Activated CD8-positive, alpha-beta T cell treated with anti-CD3 and anti-CD28 coated beads, Interleukin-2, amount 10 ng/mL, durations not matched to agents 7 days and 5 days (primary cell): Measurements from ENCODE around the gene HIVEP2. TPM values are rescaled to one million over a fixed set of nuclear protein-coding genes. Genes with fewer than 3 reads are reported as not detected.

ENCODE experiments used
- ATAC-seq: fragments of 150-1000 bp; cut with Tn5 transposase; one replicate; pipeline ENCODE4 v1.10.0; 2021; ENCODE audit warnings: moderate library complexity
- CTCF ChIA-PET: fragments of 350-600 bp; sonication (Branson Sonifier 250); formaldehyde crosslinking; loops from one replicate; lab custom pipeline; 2021; ENCODE audit warnings: antibody characterized with exemption; lab: Charles Lee
- POLR2A ChIA-PET: fragments of 350-600 bp; sonication (Branson Sonifier 250); formaldehyde crosslinking; loops from one replicate; lab custom pipeline; 2021; ENCODE audit warnings: antibody characterized with exemption; lab: Charles Lee
- DNase-seq: peaks from one replicate; pipeline ENCODE4 v3.0.0-alpha.2; 2020
- H3K27ac Mint-ChIP-seq: one replicate; pipeline ENCODE4 v1.8.0; 2021; ENCODE audit warnings: mild to moderate bottlenecking, mixed read lengths
- H3K27me3 Mint-ChIP-seq: one replicate; pipeline ENCODE4 v1.8.0; 2021; ENCODE audit warnings: low read depth, mixed read lengths
- H3K36me3 Mint-ChIP-seq: one replicate; pipeline ENCODE4 v1.8.0; 2021; ENCODE audit warnings: low read depth, mixed read lengths
- H3K4me1 Mint-ChIP-seq: one replicate; pipeline ENCODE4 v1.8.0; 2021; ENCODE audit warnings: low read depth, mixed read lengths
- H3K4me3 Mint-ChIP-seq: one replicate; pipeline ENCODE4 v1.8.0; 2021; ENCODE audit warnings: mild to moderate bottlenecking, mixed read lengths
- H3K9me3 Mint-ChIP-seq: one replicate; pipeline ENCODE4 v1.8.0; 2022; ENCODE audit warnings: mixed read lengths; ENCODE audit not compliant: insufficient read depth
- total RNA-seq, 2 experiments: library from RNA; stranded (reverse); gene quantifications; one replicate each; pipeline ENCODE4 v1.2.3, GENCODE V29; 2021

Gene HIVEP2
- total RNA-seq, 2 experiments from 2014 or later: 22.8 to 23.1 TPM

DNA sequence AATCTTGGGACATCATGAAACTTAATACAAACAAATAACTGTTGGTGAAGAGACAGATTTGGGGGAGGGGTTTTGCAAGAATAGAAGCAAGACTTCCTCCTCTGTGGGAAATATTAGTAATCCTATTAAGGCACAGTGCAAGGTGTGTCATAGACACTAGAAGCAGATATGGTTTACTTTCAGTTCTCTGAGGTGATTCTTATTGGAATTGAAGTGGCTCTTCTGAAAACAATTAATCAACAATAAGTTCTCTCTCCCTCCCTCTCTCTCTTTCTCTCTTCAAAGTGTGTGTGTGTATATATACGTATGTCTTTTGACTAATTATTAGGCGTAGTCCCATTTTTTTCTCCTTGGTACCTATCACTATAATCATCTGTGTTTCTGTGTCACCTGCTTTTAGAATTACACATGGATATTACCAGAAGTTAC lies 99.8 kb downstream of the HIVEP2 start:
- peaks cover 7% of the 10 kb centered on the region for H3K36me3 Mint-ChIP-seq
- POLR2A ChIA-PET: interaction anchor here (0.9 to 1.9 kb wide), 9 partner anchors 11 to 102 kb away, joined by 3 to 11 read pairs (median 5); partner anchors contain the start of gene HIVEP2
- peak overlapping the region; percentile 85 for H3K4me3 Mint-ChIP-seq
- no peaks in the 10 kb centered on the region for H3K9me3 Mint-ChIP-seq
- no peak for DNase-seq
- peak; percentile 32 for ATAC-seq
- H3K27me3 Mint-ChIP-seq: no peaks in the 10 kb centered on the region
- H3K27ac Mint-ChIP-seq: peak overlapping the region; percentile 95
- H3K4me1 Mint-ChIP-seq: peaks cover 76% of the 10 kb centered on the region
- CTCF ChIA-PET: interaction anchor here (0.7 to 1.6 kb wide), 8 partner anchors 10 to 99 kb away, joined by 3 to 11 read pairs (median 5); no protein-coding TSS in a partner anchor

DNA sequence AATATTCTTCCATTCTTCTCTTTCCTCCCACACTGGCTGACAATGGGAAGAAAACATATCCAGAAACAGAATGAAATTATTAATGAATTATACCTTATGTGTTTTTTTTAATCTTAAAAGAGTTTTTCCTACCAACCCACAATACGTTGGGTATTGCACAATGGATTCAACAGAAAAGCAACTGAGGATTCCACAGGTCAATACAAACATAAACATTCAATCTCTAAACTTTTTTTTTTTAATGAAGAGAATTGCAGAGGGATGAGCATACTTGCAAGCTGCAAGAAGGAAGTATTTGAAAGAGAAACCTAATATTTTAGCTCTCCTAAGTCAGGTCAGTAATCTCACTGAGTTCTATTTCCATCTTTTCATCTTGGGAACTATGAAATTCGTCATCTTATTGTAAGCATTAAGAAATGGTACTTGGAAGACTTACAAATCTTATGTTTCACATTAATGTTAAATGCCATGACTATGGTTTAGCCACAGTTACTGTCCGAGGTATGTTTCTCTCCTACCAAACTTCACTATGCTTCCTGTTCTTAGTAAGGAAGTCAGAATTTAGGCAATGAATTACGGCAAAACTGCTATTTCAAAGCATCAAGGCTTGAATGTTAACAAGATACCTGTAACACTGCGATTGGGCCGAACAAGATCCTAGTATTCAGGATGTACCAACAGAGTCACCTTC lies 100.8 kb downstream of the HIVEP2 start:
- H3K9me3 Mint-ChIP-seq: no peaks in the 10 kb centered on the region
- H3K27me3 Mint-ChIP-seq: no peaks in the 10 kb centered on the region
- POLR2A ChIA-PET: interaction anchor here (1.2 to 2.6 kb wide), 7 partner anchors 13 to 103 kb away, joined by 3 to 24 read pairs (median 5); no protein-coding TSS in a partner anchor
- DNase-seq (no peak), ATAC-seq (no peak)
- peak overlapping the region; percentile 85 for H3K4me3 Mint-ChIP-seq
- peak overlapping the region; percentile 95 for H3K27ac Mint-ChIP-seq
- CTCF ChIA-PET: interaction anchor here (1.2 to 5.5 kb wide), 6 partner anchors 10 to 182 kb away, joined by 3 to 28 read pairs (median 8); no protein-coding TSS in a partner anchor
- peaks cover 76% of the 10 kb centered on the region for H3K4me1 Mint-ChIP-seq
- H3K36me3 Mint-ChIP-seq: peaks cover 7% of the 10 kb centered on the region

GRCh38 chr6:142843361-142843760 lies 101.6 kb downstream of the HIVEP2 start:
- peak overlapping the region; percentile 93 for H3K27ac Mint-ChIP-seq
- CTCF ChIA-PET: interaction anchor here (0.6 to 5.5 kb wide), 19 partner anchors 9 to 183 kb away, joined by 3 to 28 read pairs (median 3); no protein-coding TSS in a partner anchor
- H3K9me3 Mint-ChIP-seq: no peaks in the 10 kb centered on the region
- ATAC-seq (peak; percentile 28), DNase-seq (no peak)
- H3K27me3 Mint-ChIP-seq: no peaks in the 10 kb centered on the region
- H3K36me3 Mint-ChIP-seq: peaks cover 4% of the 10 kb centered on the region
- POLR2A ChIA-PET: interaction anchor here (1.0 to 2.6 kb wide), 15 partner anchors 10 to 103 kb away, joined by 3 to 24 read pairs (median 5); partner anchors contain the start of gene HIVEP2
- peak overlapping the region; percentile 71 for H3K4me3 Mint-ChIP-seq
- peaks cover 76% of the 10 kb centered on the region for H3K4me1 Mint-ChIP-seq

GRCh38 chr6:142842418-142843261 lies 102.3 kb downstream of the HIVEP2 start:
- ATAC-seq (peak; percentile 68), DNase-seq (peak; percentile 59)
- ChIA-PET POLR2A (interaction anchor here (0.6 to 2.6 kb wide), 18 partner anchors 11 to 104 kb away, joined by 3 to 24 read pairs (median 5); partner anchors contain the start of gene HIVEP2), CTCF (interaction anchor here (0.6 to 5.5 kb wide), 20 partner anchors 8 to 184 kb away, joined by 3 to 28 read pairs (median 3); no protein-coding TSS in a partner anchor)
- Mint-ChIP-seq H3K4me3 (peak overlapping the region; percentile 71), H3K27me3 (no peaks in the 10 kb centered on the region), H3K36me3 (peaks cover 5% of the 10 kb centered on the region), H3K9me3 (no peaks in the 10 kb centered on the region), H3K27ac (peak overlapping the region; percentile 93), H3K4me1 (peaks cover 79% of the 10 kb centered on the region)

DNA sequence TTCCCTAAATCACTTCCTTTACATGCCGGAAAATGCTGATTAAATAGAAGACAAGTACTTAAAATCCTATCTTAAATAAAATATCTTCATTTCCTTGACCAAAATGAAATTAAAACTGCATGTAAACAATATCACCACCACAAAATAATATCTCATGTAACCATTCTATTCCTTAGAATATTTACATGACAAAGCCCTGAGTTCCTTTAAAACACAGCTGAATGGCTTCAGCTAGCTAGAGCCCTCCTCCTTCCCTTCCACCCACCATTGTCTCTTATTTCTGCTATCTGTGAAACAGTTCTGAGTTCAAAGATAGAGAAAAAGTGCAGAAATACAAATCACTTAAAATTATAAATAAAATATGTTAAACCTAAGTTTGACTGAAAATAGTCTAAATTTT lies 103.1 kb downstream of the HIVEP2 start:
- Mint-ChIP-seq H3K27ac (peak overlapping the region; percentile 93), H3K27me3 (no peaks in the 10 kb centered on the region), H3K36me3 (peaks cover 9% of the 10 kb centered on the region), H3K4me3 (peak overlapping the region; percentile 71), H3K9me3 (no peaks in the 10 kb centered on the region), H3K4me1 (peaks cover 79% of the 10 kb centered on the region)
- CTCF ChIA-PET: interaction anchor here (1.3 to 5.5 kb wide), 4 partner anchors 22 to 185 kb away, joined by 3 to 28 read pairs (median 7); no protein-coding TSS in a partner anchor
- no peak for DNase-seq
- no peak for ATAC-seq
- POLR2A ChIA-PET: interaction anchor here (0.6 to 2.6 kb wide), 5 partner anchors 11 to 105 kb away, joined by 3 to 24 read pairs (median 16); no protein-coding TSS in a partner anchor

DNA sequence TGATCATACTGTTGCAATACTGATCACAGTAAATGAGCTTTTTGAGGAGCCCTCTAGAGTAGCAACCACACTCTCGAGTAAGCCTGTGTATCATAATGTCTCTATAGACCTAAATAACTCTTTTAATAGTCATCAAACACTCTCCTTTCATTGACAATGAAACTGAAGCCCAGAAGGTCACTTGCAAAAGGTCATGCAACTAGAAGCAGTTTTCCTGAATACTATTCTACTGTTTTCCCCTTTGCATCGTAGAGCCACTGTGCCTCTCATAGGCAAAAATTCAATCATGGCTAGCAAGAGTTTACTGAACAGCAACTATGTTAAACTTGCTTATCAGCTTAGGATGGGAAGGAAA lies 105.3 kb downstream of the HIVEP2 start:
- CTCF ChIA-PET: interaction anchor here (0.8 to 5.5 kb wide), 5 partner anchors 17 to 89 kb away, joined by 3 to 28 read pairs (median 3); no protein-coding TSS in a partner anchor
- Mint-ChIP-seq H3K27me3 (no peaks in the 10 kb centered on the region), H3K4me3 (no peak overlapping the region), H3K27ac (peak overlapping the region; percentile 12), H3K36me3 (peaks cover 19% of the 10 kb centered on the region), H3K4me1 (peaks cover 64% of the 10 kb centered on the region), H3K9me3 (no peaks in the 10 kb centered on the region)
- POLR2A ChIA-PET: interaction anchor here (0.9 to 2.2 kb wide), 3 partner anchors 20 to 104 kb away, joined by 3 to 6 read pairs (median 3); no protein-coding TSS in a partner anchor
- ATAC-seq (no peak), DNase-seq (no peak)

DNA sequence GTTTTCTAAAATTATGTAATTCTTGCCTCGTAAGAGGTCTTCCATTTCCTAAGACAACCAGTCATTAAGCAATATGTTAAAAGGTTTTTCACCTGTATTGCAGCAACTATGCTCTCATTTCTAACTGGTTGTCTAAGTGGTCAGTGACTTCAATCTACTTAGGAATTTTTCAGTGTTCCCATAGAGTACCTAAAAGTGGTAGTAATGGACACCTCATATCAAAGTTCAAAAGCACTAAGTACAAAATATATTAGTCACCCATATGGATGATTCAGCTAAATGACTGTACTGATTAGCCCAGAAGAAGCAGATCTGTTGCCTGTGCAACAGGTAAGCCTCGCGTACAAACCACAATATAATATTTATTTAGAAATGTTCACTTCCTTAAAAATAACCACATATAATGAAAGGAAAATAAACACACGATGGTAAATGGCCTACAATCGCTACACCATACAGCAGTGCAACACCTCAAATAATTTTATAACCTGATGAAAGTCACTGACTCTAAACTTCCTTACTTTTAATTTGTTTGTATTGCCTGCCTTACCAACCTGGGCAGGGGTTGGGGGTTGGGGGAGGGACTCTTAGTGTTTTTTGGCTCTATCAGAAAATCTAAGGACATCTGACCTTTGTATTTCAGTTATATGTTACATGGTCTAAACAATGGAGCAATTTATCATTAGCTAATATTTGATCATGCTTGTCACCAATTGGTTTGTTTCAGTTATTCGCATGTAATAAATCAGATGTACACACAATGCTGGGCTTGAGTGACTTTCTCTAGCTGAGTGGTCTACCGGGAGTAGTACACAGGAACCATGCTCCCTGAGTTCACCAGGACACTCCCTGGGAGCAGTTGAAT lies 105.9 kb downstream of the HIVEP2 start:
- Mint-ChIP-seq H3K27me3 (no peaks in the 10 kb centered on the region), H3K36me3 (peaks cover 19% of the 10 kb centered on the region), H3K4me3 (peak overlapping the region; percentile 6), H3K9me3 (no peaks in the 10 kb centered on the region), H3K27ac (peak overlapping the region; percentile 12), H3K4me1 (peaks cover 58% of the 10 kb centered on the region)
- CTCF ChIA-PET: interaction anchor here (1.0 to 5.5 kb wide), 4 partner anchors 14 to 43 kb away, joined by 3 to 31 read pairs (median 16); no protein-coding TSS in a partner anchor
- POLR2A ChIA-PET: interaction anchor here (0.9 to 2.2 kb wide), 3 partner anchors 20 to 105 kb away, joined by 3 to 6 read pairs (median 3); no protein-coding TSS in a partner anchor
- no peak for DNase-seq
- no peak for ATAC-seq

- CTCF ChIA-PET: interaction anchor here (0.8 to 5.1 kb wide), 4 partner anchors 11 to 25 kb away, joined by 3 to 31 read pairs (median 8); no protein-coding TSS in a partner anchor
- H3K9me3 Mint-ChIP-seq: no peaks in the 10 kb centered on the region
- H3K4me1 Mint-ChIP-seq: peaks cover 57% of the 10 kb centered on the region
- no peak overlapping the region for H3K27ac Mint-ChIP-seq
- DNase-seq (no peak), ATAC-seq (no peak)
- POLR2A ChIA-PET: interaction anchor here (1.4 kb wide), 1 partner anchor 16 kb away, joined by 4 read pairs; no protein-coding TSS in a partner anchor
- peaks cover 34% of the 10 kb centered on the region for H3K36me3 Mint-ChIP-seq
- no peak overlapping the region for H3K4me3 Mint-ChIP-seq
- no peaks in the 10 kb centered on the region for H3K27me3 Mint-ChIP-seq
These were observed 109.0 kb downstream of the HIVEP2 start for GRCh38 chr6:142835787-142836535.

DNA sequence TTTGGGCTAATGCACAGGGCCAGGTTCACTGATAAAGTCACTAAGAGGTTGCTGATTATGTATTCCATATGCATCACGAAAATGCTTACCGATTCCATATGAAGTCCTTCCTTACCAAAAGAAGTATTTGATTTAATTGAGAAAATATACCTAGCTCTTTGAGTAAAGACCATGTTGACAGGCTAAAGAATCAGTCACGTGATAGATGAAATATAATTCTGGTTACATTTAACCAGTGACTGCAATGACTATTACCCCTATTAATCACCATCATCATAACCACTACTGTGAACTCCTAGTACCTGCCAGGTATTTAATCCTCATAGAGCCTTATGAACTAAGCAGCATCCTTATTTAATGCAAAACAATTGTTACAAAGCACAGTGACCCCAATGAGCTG lies 110.1 kb downstream of the HIVEP2 start:
- H3K4me1 Mint-ChIP-seq: peaks cover 51% of the 10 kb centered on the region
- ChIA-PET CTCF (interaction anchor here (1.1 to 5.1 kb wide), 3 partner anchors 8 to 15 kb away, joined by 4 to 31 read pairs (median 13); no protein-coding TSS in a partner anchor), POLR2A (no interaction called here)
- ATAC-seq (no peak), DNase-seq (no peak)
- no peak overlapping the region for H3K27ac Mint-ChIP-seq
- H3K27me3 Mint-ChIP-seq: no peaks in the 10 kb centered on the region
- no peak overlapping the region for H3K4me3 Mint-ChIP-seq
- peaks cover 40% of the 10 kb centered on the region for H3K36me3 Mint-ChIP-seq
- no peaks in the 10 kb centered on the region for H3K9me3 Mint-ChIP-seq
